ENCODE results near the gene ARSG. TPM values are rescaled to one million over a fixed set of nuclear protein-coding genes. Genes with fewer than 3 reads are reported as not detected.

Gene ARSG
- total and polyA plus RNA-seq, 2 of the 4 experiments (the other 2 are of a cell fraction) = 2.9 to 3.0 TPM

- TF ChIP-seq BHLHE40 (IDR thresholded peaks at IDR 0.05; ENCODE audit: low read depth, low read length) (no peak), MAFK (IDR thresholded peaks at IDR 0.05; ENCODE audit: low read depth, low read length) (no peak)
Observed at GRCh38 chr17:68296217-68297191, 5.2 kb downstream of the ARSG start (continued).

GRCh38 chr17:68297195-68297594 is 5.9 kb downstream of the ARSG start:
- Histone ChIP-seq H4K91ac (ENCODE audit: insufficient read depth, low read depth, low read length) (no peak overlapping the region), H3K56ac (ENCODE audit: extremely low read depth, insufficient read depth, low read length) (no peak overlapping the region), H2BK15ac (ENCODE audit: low read depth, low read length) (no peak overlapping the region), H3K36me3 (ENCODE audit: control insufficient read depth, insufficient read depth, low read length) (no peaks in the 10 kb centered on the region), H2BK20ac (ENCODE audit: low read depth, low read length) (no peak overlapping the region), H3K4ac (ENCODE audit: low read depth, low read length) (no peak overlapping the region), H3K9me3 (ENCODE audit: control insufficient read depth, insufficient read depth, low read length) (no peaks in the 10 kb centered on the region; the same call in 1 of the 2 replicates), H2AFZ (replicated peaks; ENCODE audit: low read length, poor library complexity) (no peak overlapping the region), H3K18ac (ENCODE audit: low read depth, low read length) (no peak overlapping the region), H3K4me2 (ENCODE audit: low read depth, low read length) (no peak overlapping the region), H3K23ac (ENCODE audit: low read depth, low read length) (no peak overlapping the region), H2AK9ac (replicated peaks; ENCODE audit: low read depth, low read length, poor library complexity) (no peak overlapping the region), H3K27me3 (ENCODE audit: control insufficient read depth, insufficient read depth, low read length) (peaks cover 11% of the 10 kb centered on the region), H4K5ac (ENCODE audit: low read depth, low read length) (no peak overlapping the region), H4K8ac (ENCODE audit: low read depth in 2 of 2, low read length in 2 of 2) (no peak overlapping the region), H3K14ac (replicated peaks; ENCODE audit: low read depth, low read length) (no peak overlapping the region), H3K27ac (ENCODE audit: insufficient read depth, low read length) (no peak overlapping the region), H3K9me1 (ENCODE audit: insufficient read depth, low read length) (no peaks in the 10 kb centered on the region), H3K4me1 (ENCODE audit: control insufficient read depth, insufficient read depth, low read length) (peaks cover 5% of the 10 kb centered on the region), H3K9ac (ENCODE audit: low read depth, low read length) (no peak overlapping the region), H3K4me3 (ENCODE audit: insufficient read depth, low read depth, low read length) (no peak overlapping the region), H2BK120ac (ENCODE audit: low read depth, low read length) (no peak overlapping the region), H2BK5ac (ENCODE audit: low read depth, low read length, poor library complexity, severe bottlenecking) (no peak overlapping the region), H3K79me1 (ENCODE audit: low read depth in 1 of 2, low read length in 2 of 2) (no peaks in the 10 kb centered on the region), H2AK5ac (ENCODE audit: low read depth, low read length) (no peak overlapping the region), H4K20me1 (ENCODE audit: insufficient read depth, low read length) (no peaks in the 10 kb centered on the region; the same call in 1 of the 2 replicates)
- ATAC-seq (ENCODE audit: low read depth) (no peak; the same call in 1 of the 2 replicates), DNase-seq (no peak)
- in situ Hi-C loops (cut with MboI; ENCODE audit: low sequenced_read_pairs) = no loop called here
- ChIA-PET CTCF (interaction anchor here (0.9 kb wide), 1 partner anchor 102 kb away, joined by 3 read pairs; no protein-coding TSS in a partner anchor), POLR2A (ENCODE audit: unreplicated experiment) (no interaction called here)
- dilution Hi-C loops (cut with HindIII; ENCODE audit: low sequenced_read_pairs, unreplicated experiment) = no loop called here
- BruUV-seq (replicated peaks) = no TSS peak
- intact Hi-C loops (cut with micrococcal nuclease) = no loop called here
- WGBS, 2 experiments (ENCODE audit: extremely low coverage in 2 of 2, insufficient read length in 1 of 2) = 14% methylated on average over 1 of the region's 4 CpGs; no CpG with 5 or more reads in 1 of the 2 experiments
- TF ChIP-seq USF2 (IDR thresholded peaks at IDR 0.05; ENCODE audit: low read depth, low read length) = no peak
- TF ChIP-seq FOS (IDR thresholded peaks at IDR 0.05; ENCODE audit: low read depth, low read length) = no peak
- TF ChIP-seq RAD21 (IDR thresholded peaks at IDR 0.05; ENCODE audit: low read length) = no peak
- no peak for TF ChIP-seq SMC3 (IDR thresholded peaks at IDR 0.05; ENCODE audit: low read depth, low read length)
- no peak for TF ChIP-seq MXI1 (IDR thresholded peaks at IDR 0.05; ENCODE audit: borderline replicate concordance, low read depth, low read length)
- TF ChIP-seq BHLHE40 (IDR thresholded peaks at IDR 0.05; ENCODE audit: low read depth, low read length) = no peak
- TF ChIP-seq RCOR1 (IDR thresholded peaks at IDR 0.05; ENCODE audit: insufficient replicate concordance, low read length) = no peak
- TF ChIP-seq CHD1 (IDR thresholded peaks at IDR 0.05; ENCODE audit: low read depth, low read length) = no peak
- no peak for TF ChIP-seq CTCF (conservative IDR thresholded peaks at IDR 0.05; ENCODE audit: low read depth, low read length)
- no peak for TF ChIP-seq ELK1 (IDR thresholded peaks at IDR 0.05; ENCODE audit: borderline replicate concordance, low read depth, low read length)

All from IMR-90 (cell line).